Endothelial cell of umbilical vein (primary cell): ENCODE results near the gene LRRC7. TPM values are rescaled to one million over a fixed set of nuclear protein-coding genes. Genes with fewer than 3 reads are reported as not detected.

Source experiments
- BruUV-seq: library from RNA; stranded (reverse); fragments of 400-500 nt; replicated peaks from 2 replicates; lab custom pipeline; 2021; lab: Mats Ljungman, UMichigan
- CTCF ChIA-PET: fragments of 300-600, 350-600 bp; sonication (Branson Sonifier 250); formaldehyde crosslinking; loops from one replicate; lab custom pipeline; 2021; ENCODE audit warnings: antibody characterized with exemption, inconsistent platforms; lab: Charles Lee
- POLR2A ChIA-PET: fragments of 300-600, 350-600 bp; sonication (Branson Sonifier 250); formaldehyde crosslinking; loops from one replicate; lab custom pipeline; 2021; ENCODE audit warnings: antibody characterized with exemption, inconsistent platforms; lab: Charles Lee
- DNase-seq: peaks from one replicate; pipeline ENCODE4 v3.0.0-alpha.2; 2011; ENCODE audit warnings: low read depth, low spot score
- FAIRE-seq: peaks from 2 replicates; lab custom pipeline; 2011; peaks lifted over from hg19 to GRCh38; lab: Jason Lieb, UNC
- H2AFZ ChIP-seq: 2 replicates; pipeline ENCODE4 v1.6.0; 2012; ENCODE audit warnings: low read depth, low read length, control low read depth, inconsistent platforms
- H3K27ac ChIP-seq: 2 replicates; pipeline ENCODE4 v1.5.1; 2011; ENCODE audit warnings: low read depth, mild to moderate bottlenecking, control low read depth, low read length, moderate library complexity; ENCODE audit not compliant: insufficient read depth
- H3K27me3 ChIP-seq, 2 experiments: 2 replicates each; pipeline versions ENCODE4 v1.6.0 to v1.6.1; 2011; ENCODE audit warnings: low read length in 2 of 2, mixed read lengths in 1 of 2; ENCODE audit not compliant: control insufficient read depth in 2 of 2, insufficient read depth in 2 of 2
- H3K36me3 ChIP-seq, 2 experiments: 2 replicates in 1 of 2; 3 replicates in 1 of 2; pipeline ENCODE4 v1.5.1; 2011; ENCODE audit warnings: low read length in 2 of 2, mild to moderate bottlenecking in 1 of 2, moderate library complexity in 1 of 2; ENCODE audit not compliant: control insufficient read depth in 2 of 2, insufficient read depth in 2 of 2; ENCODE audit errors: extremely low read depth in 1 of 2
- H3K4me1 ChIP-seq: 3 replicates; pipeline ENCODE4 v1.5.1; 2011; ENCODE audit warnings: mild to moderate bottlenecking, low read length; ENCODE audit not compliant: control insufficient read depth, insufficient read depth; ENCODE audit errors: extremely low read depth
- H3K4me2 ChIP-seq: 2 replicates; pipeline ENCODE4 v1.6.1; 2011; ENCODE audit warnings: low read length, control low read depth, mixed read lengths; ENCODE audit not compliant: insufficient read depth
- H3K4me3 ChIP-seq, 3 experiments: fragments of 200-600 bp in 1 of 3; sonication (generic), shearing (Covaris generic) in 1 of 3; replicated peaks in 1 of 3; 2 replicates each; pipeline ENCODE4 v1.5.1; 2011 to 2016; ENCODE audit warnings: control low read depth in 3 of 3, low read length in 3 of 3, mild to moderate bottlenecking in 2 of 3, inconsistent platforms in 1 of 3, low read depth in 1 of 3, moderate library complexity in 1 of 3; ENCODE audit not compliant: insufficient read depth in 1 of 3
- H3K79me2 ChIP-seq: 2 replicates; pipeline ENCODE4 v1.6.0; 2012; ENCODE audit warnings: low read length, inconsistent platforms; ENCODE audit not compliant: control insufficient read depth, insufficient read depth
- H3K9ac ChIP-seq: replicated peaks from 2 replicates; pipeline ENCODE3; 2011; ENCODE audit warnings: low read length, control low read depth; ENCODE audit not compliant: insufficient read depth; ENCODE audit errors: extremely low read depth
- H3K9me1 ChIP-seq: replicated peaks from 3 replicates; pipeline ENCODE4 v1.6.0; 2011; ENCODE audit warnings: mild to moderate bottlenecking, low read length; ENCODE audit not compliant: control insufficient read depth, insufficient read depth; ENCODE audit errors: extremely low read depth
- H3K9me3 ChIP-seq: replicated peaks from 2 replicates; pipeline ENCODE4 v1.5.1; 2012; ENCODE audit warnings: low read length, inconsistent platforms; ENCODE audit not compliant: control insufficient read depth, insufficient read depth
- H4K20me1 ChIP-seq: replicated peaks from 2 replicates; pipeline ENCODE3; 2011; ENCODE audit warnings: mild to moderate bottlenecking, low read length; ENCODE audit not compliant: control insufficient read depth, insufficient read depth; ENCODE audit errors: extremely low read depth
- CTCF ChIP-seq, 2 donors: IDR thresholded peaks; 1 replicate in 1 of 2; 2 replicates in 1 of 2; pipeline ENCODE4 v1.5.1; 2011; ENCODE audit warnings: low read length in 2 of 2, mild to moderate bottlenecking in 2 of 2, moderate library complexity in 2 of 2, control low read depth in 1 of 2, inconsistent platforms in 1 of 2, low read depth in 1 of 2; ENCODE audit not compliant: insufficient read depth in 1 of 2; ENCODE audit errors: extremely low read depth in 1 of 2
- EZH2 ChIP-seq: IDR thresholded peaks from 2 replicates; pipeline ENCODE4 v1.6.1; 2012; ENCODE audit warnings: borderline replicate concordance, low read depth, mild to moderate bottlenecking, moderate library complexity, low read length, inconsistent platforms; ENCODE audit not compliant: severe bottlenecking
- FOS ChIP-seq: IDR thresholded peaks from 2 replicates; pipeline ENCODE4 v1.6.1; 2011; ENCODE audit warnings: mild to moderate bottlenecking, low read length, moderate library complexity, borderline replicate concordance; ENCODE audit not compliant: insufficient read depth
- GATA2 ChIP-seq: IDR thresholded peaks from 2 replicates; pipeline ENCODE4 v1.7.0; 2011; ENCODE audit warnings: low read depth, mild to moderate bottlenecking, moderate library complexity, mixed read lengths, low read length; ENCODE audit not compliant: insufficient read length, insufficient read depth
- JUN ChIP-seq: IDR thresholded peaks from 2 replicates; pipeline ENCODE4 v1.6.1; 2011; ENCODE audit warnings: borderline replicate concordance, low read depth; ENCODE audit not compliant: insufficient read length, insufficient read depth
- MAX ChIP-seq: IDR thresholded peaks from 2 replicates; pipeline ENCODE4 v1.6.1; 2011; ENCODE audit not compliant: insufficient read depth, insufficient read length
- MYC ChIP-seq: IDR thresholded peaks from one replicate; pipeline ENCODE4 v1.6.1; 2011; ENCODE audit warnings: mild to moderate bottlenecking, low read depth, low read length
- POLR2A ChIP-seq: IDR thresholded peaks from 2 replicates; pipeline ENCODE4 v1.6.1; 2012; ENCODE audit warnings: low read depth, mild to moderate bottlenecking, control low read depth, low read length
- POLR2AphosphoS5 ChIP-seq: IDR thresholded peaks from 2 replicates; pipeline ENCODE4 v1.6.1; 2012; ENCODE audit warnings: low read depth, mild to moderate bottlenecking, control low read depth, low read length, moderate library complexity; ENCODE audit not compliant: insufficient read depth
- dilution Hi-C: fragments of 300-500 bp; cut with MboI; formaldehyde crosslinking; loops from one replicate; pipeline ENCODE4 v1.15.0; 2019; ENCODE audit warnings: low sequenced_read_pairs; ENCODE audit not compliant: extremely low pct_ligation_motif_present
- intact Hi-C: fragments of 100-400 bp; cut with micrococcal nuclease; formaldehyde crosslinking; loops from one replicate; pipeline ENCODE4 v1.10.0; 2022
- polyA plus RNA-seq, 4 experiments: library from polyadenylated mRNA; depleted of rRNA in 3 of 4; stranded (reverse) in 3 of 4; unstranded in 1 of 4; fragments of >200 nt; gene quantifications; 2 replicates each; pipeline versions ENCODE4 v1.2.1 to v1.2.3, GENCODE V29; 2011 to 2012; ENCODE audit warnings: missing spikeins in 1 of 4
- total RNA-seq: library from RNA; stranded (reverse); gene quantifications from 2 replicates; pipeline ENCODE4 v1.2.3, GENCODE V29; 2021

Gene LRRC7
- total and polyA plus RNA-seq, 2 donors (not counting 3 experiments of a cell fraction or from before 2014, with no cell fraction given) = 0.11 to 0.58 TPM

GRCh38 chr1:70168283-70168682 is 600.6 kb downstream of the LRRC7 start:
- H3K27me3 ChIP-seq = no peaks in the 10 kb centered on the region
- FAIRE-seq (no peak), DNase-seq (no peak)
- ChIA-PET CTCF (interaction anchor here (0.5 to 1.4 kb wide), 3 partner anchors 14 to 26 kb away, joined by 3 to 5 read pairs (median 3); no protein-coding TSS in a partner anchor), POLR2A (no interaction called here)
- dilution Hi-C loops = no loop called here
- H3K27ac ChIP-seq = no peak overlapping the region
- no TSS peak for BruUV-seq
- H3K9me3 ChIP-seq = no peaks in the 10 kb centered on the region
- intact Hi-C loops = no loop called here
- no peak overlapping the region for H3K4me3 ChIP-seq
- H3K9ac ChIP-seq = no peak overlapping the region
- no peaks in the 10 kb centered on the region for H4K20me1 ChIP-seq
- H3K9me1 ChIP-seq = no peaks in the 10 kb centered on the region
- H3K36me3 ChIP-seq = no peaks in the 10 kb centered on the region
- H3K4me1 ChIP-seq = no peaks in the 10 kb centered on the region
- no peak overlapping the region for H2AFZ ChIP-seq
- H3K79me2 ChIP-seq = no peaks in the 10 kb centered on the region
- no peak overlapping the region for H3K4me2 ChIP-seq
- TF ChIP-seq EZH2 = no peak
- TF ChIP-seq JUN = no peak
- no peak for TF ChIP-seq FOS
- no peak for TF ChIP-seq MYC
- TF ChIP-seq POLR2AphosphoS5 = no peak
- TF ChIP-seq CTCF (IDR thresholded peaks at IDR 0.05; ENCODE audit: extremely low read depth in 1 of 2, insufficient read depth in 1 of 2, low read depth in 1 of 2, low read length in 2 of 2) = no peak
- no peak for TF ChIP-seq MAX
- TF ChIP-seq GATA2 = no peak
- no peak for TF ChIP-seq POLR2A
